ENCODE data around the gene BANP.
"Not testable (repeated sequence)": the region's sequence is repeated elsewhere in the genome, so short reads cannot be mapped to it uniquely, and the experiment has no call there.

BANP gene

GRCh38 chr16:88067530-88068411, 116.5 kb downstream of the BANP start:
- DNase-seq, result no peak

DNA sequence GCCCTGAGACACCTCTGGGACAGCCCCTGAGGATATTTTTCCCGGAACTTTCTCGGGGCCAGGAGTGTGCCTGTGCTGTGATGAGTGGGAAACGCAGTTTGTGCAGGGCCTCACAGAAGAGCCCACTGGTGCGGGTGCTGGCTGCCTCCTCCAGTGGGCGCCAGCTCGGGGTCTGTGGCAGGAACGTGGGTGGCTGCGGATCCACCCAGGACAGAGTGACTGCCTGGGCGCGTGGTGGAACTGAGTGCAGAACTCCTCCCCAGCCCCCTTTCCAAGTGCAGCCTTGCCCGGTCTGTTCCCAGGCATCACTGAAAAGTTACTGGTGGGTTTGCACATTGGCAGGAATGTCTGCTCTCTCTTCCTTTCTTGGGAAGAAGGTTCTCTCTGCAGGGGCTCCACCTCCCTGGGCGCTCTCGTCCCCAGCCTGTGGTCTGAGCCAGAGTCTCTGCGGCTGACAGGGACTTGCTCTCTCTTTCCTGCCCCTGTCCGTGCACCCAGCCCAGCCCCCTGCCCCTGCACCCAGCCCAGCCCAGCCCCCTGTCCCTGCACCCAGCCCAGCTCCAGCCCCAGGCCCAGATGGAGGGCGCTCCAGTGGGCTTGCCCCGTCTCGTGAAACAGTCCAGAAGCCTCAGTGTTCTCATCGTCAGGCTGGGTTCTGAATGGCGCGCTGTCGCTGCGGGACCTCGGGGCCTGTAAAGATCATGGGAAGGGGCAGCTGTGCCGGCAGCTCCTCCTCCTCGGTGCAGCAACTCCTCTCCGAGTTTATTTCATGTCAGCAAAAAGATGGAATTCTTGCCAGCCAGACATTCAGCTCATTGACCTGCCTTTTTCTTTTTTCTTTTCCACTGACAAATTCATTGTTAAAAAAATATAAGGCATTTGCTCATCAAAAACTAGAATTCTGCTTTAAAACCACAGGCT, 117.5 kb downstream of the BANP start:
- no peak for DNase-seq

DNA sequence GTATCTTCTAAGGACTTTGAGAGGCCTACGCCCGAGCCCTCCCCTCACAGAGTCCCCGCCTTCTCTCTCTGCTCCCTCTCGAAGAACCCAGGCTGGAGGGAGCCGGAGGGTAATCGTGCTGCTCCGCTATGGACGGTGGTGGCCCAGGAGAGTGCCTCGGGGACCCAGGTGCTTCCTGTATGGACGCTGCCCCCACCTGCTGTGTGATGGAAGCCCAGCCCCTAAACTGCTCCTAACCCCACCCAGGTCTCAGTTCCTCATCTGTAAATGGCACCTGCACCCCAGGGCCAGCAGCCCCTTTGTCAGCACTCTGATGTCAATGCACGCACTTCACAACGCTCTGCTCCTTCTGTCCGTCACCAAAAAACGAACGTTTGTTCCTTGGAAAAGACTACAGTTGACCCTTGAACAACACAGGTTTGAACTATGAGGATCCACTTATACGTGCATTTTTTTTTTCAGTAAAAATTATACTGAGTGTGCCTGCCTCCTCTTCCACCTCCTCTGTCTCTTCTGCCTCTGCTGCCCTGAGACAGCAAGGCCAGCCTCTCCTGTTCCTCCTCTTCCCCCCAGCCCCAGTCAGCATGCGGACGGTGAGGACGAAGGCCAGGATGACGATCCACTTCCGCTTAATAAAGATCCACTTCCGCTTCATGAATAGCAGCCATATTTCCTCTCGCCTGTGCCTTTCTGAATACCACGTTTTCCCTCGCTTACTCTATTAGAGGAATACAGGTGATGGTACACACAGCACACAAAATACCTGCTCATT, 118.3 kb downstream of the BANP start:
- no peak for DNase-seq

- no peak for DNase-seq
Observed at GRCh38 chr16:88070341-88070740, 119.1 kb downstream of the BANP start.

DNA sequence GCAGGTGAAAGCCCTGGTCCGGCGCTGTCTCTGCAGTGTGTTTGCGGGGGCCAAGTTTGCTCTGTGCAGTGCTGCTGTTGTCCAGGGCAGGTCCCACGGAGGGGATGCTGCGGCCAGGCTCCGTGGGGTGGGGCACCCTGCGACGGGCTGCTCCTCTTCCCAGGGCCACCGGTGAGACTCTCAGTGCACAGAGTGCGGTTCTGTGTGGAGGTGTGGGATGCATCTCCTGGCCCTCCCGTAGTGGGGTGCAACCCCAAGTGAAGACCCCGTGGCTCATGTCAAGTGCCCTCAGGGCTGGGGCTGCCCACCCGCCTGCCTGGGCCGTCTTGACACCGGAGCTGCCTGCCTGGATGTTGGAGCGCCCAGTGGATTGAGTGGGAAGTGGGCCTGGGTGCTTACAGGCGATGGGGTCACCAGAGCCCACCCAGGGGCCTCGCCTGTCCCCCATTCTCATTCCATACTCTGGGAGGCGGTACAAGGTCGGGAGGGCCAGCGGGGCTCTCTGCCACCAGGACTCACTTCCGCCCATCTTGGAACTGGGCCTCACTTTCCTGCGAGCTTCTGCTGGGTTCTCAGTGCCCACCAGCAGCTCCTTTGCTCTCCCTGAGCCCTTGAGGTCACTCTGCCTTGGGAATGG, 119.9 kb downstream of the BANP start:
- DNase-seq, result no peak

DNA sequence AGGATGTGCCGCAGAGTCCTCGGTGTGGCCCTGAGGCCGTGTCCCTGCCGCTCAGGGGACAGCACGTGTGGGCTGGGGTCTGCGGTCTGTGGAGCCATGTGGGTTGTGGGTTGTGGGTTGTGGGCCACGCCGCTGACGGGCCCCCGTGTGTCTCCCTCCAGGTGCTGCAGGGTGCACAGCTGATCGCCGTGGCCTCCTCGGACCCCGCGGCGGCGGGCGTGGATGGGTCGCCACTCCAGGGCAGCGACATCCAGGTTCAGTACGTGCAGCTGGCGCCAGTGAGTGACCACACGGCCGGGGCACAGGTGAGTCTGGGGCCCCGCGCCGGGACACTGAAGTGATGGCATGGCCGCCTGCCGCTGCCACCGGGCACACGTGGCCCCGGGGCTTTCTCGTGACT, 120.7 kb downstream of the BANP start:
- no peak for DNase-seq

DNA sequence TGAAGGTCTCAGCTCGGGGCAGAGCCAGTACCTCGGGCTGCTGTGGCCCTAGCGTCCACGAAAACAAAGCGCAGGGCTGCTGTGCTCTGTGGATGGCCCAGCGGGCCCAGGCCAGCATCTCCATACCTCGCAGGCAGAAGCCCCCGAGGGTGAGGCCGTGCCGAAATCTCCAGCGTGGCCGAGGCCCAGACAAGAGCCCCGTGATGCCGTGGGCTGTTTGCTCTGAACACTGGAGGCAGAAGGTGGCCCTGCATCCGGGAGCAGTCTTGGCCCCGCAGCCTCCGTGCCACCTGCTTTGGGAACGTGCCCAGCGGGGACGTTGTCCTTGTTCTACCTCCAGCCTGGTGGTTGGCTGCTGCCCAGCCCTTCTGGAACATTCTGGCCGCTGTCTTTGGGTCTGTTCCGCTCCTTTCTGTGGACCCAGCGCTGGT, 121.4 kb downstream of the BANP start:
- no peak for DNase-seq

GRCh38 chr16:88073201-88073721, 122.0 kb downstream of the BANP start:
- DNase-seq, result no peak

DNA sequence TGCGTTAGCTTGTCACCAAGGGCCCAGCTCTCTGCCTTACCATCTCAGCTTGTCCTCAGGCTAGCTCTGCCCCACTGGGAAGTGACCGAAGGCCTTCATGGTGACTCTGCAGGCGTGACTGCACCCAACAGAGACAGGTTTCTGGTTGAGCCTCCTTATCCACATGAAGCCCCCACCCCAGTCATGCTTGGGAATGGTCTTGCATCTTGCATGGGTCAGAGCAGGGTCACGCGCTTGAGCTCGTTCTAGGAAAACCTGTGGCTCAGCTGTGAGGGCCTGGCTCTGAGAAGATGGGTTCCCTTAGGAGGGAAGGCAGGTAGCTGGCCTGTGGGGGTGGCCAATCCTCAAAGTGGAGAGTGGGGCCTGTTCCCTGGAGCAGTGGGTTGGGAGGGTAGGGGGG, 122.8 kb downstream of the BANP start:
- DNase-seq, result no peak

GRCh38 chr16:88076211-88076931, 125.1 kb downstream of the BANP start:
- DNase-seq, result no peak

GRCh38 chr16:88076932-88077320, 125.7 kb downstream of the BANP start:
- DNase-seq, result not testable (repeated sequence)

DNA sequence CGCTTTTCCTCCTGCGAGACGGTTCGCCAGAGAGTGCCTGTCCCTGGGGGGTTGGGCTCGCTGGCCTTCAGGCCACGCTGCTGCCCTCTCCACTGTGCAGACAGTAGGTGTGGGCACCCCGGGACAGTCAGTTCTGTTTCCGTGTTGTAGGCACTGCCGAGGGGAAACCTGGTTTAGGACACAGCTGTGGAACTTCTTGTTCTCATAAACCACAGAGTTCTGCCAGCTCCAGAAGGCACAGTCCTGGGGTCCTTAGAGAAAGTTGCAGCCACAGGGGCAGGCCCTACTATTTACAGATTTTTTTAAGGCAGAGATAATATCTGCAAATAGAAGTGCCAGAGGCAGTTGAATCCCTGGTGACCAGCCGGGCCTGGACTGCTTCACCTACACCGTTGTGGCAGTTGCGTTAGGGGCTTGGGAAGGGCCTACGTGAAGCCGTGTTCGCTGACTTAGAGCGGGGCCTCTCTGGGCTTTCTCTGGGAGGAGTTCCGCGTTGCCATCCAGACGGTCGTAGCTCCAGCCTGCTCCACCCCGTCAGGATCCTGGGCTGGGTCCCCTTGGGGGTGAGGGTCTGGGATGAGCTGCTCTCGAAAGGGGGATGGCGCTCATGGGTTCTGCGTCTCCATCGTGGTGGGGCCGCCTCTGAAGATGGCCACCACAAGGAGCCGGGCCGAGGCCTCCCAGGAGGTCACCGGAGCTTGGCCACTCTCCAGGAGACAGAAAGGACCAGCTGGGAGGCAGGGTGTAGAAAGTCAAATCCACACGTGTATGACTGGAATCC, 126.3 kb downstream of the BANP start:
- DNase-seq, result no peak

GRCh38 chr16:88078111-88078775, 127.0 kb downstream of the BANP start:
- no peak for DNase-seq

DNA sequence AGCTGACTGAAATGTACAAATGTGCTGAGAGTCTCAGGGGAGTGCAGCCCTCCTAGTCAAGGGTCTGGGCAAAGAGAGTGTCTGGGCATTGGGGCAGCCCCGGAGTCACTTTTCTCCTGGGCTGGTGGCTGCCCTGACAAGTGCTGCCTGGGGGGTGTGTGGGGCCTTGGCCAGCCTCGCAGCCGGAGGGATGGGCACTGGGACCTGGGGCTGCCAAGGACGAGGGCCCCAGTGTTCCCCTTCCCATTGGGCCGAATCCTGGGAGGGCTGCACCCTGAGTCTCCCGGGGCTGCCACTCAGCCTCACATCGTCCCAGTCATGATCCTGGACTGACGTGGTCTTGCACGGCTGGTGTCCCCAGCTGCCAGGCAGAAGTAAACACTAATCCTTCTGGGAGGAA, 132.3 kb downstream of the BANP start:
- DNase-seq, result no peak

GRCh38 chr16:88084881-88085280, 133.6 kb downstream of the BANP start:
- peak; percentile 20 for DNase-seq

- DNase-seq, result no peak
Observed at GRCh38 chr16:88086571-88087516, 135.6 kb downstream of the BANP start.

GRCh38 chr16:88087517-88087877, 136.3 kb downstream of the BANP start:
- DNase-seq, result no peak

DNA sequence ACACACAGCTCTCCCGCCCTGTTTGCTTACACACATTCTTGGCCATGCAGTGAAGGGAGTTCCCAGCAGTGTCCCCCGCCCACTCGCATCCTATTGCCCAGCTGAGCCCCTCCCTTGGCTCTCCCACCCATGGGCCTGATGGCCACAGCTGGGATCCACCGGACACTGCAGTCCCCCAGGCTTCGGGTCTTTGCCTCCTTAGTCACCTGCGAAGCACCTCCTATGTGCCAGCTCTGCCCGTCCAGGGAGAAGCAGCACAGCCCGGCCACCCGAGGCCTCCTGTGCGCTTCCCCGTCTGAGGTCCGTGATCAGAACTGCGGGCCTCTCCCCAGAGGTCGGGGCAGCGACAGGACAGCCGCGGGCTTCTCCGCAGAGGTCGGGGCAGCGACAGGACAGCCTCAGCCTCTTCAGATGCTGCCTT, 136.9 kb downstream of the BANP start:
- DNase-seq, result peak; percentile 8

DNA sequence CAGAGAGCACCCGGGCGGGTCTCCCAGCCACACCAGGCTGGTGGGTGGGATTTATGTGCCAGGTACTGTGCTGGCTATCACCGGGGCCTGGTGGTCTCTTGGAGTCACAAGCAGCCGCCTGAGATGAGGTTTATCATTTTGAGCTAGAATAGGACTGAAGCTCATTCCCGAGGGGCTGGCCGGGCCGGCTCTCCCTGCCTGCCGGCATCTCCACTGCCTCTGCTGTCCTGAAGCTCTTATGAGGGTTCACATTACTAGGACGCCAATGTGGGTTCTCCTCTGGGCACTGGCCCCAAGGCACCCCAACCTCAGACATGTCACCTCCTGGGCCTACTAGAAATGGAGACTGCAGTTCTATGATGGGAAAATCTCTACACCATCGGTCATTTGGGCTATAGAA, 137.4 kb downstream of the BANP start:
- not testable (repeated sequence) for DNase-seq

Data from fibroblast of skin of back (primary cell).